PC-9 (cell line): ENCODE measurements around the gene COL20A1. TPM values are rescaled to one million over a fixed set of nuclear protein-coding genes. Genes with fewer than 3 reads are reported as not detected.

Source experiments
- BruUV-seq: library from RNA; stranded (reverse); fragments of 400-500 nt; replicated peaks from 2 replicates; lab custom pipeline; 2021; lab: Mats Ljungman, UMichigan
- CTCF ChIA-PET: fragments of 300-600 bp; sonication (Branson Sonifier 250); formaldehyde crosslinking; loops from one replicate; lab custom pipeline; 2022; ENCODE audit warnings: antibody characterized with exemption; lab: Charles Lee
- POLR2A ChIA-PET: fragments of 300-600 bp; sonication (Branson Sonifier 250); formaldehyde crosslinking; loops from one replicate; lab custom pipeline; 2022; ENCODE audit warnings: antibody characterized with exemption; ENCODE audit not compliant: unreplicated experiment; lab: Charles Lee
- DNase-seq, 2 experiments: peaks; one replicate each; pipeline versions ENCODE4 v3.0.0 to v3.0.0-alpha.2; 2015 to 2022; ENCODE audit warnings: mixed read lengths in 1 of 2
- H2AFZ ChIP-seq: fragments of 200-600 bp; sonication (generic); 2 replicates; pipeline ENCODE4 v1.8.1; 2017; ENCODE audit warnings: antibody characterized with exemption
- H3F3A ChIP-seq: fragments of 200-600 bp; sonication (generic); 2 replicates; pipeline ENCODE4 v1.8.1; 2017; ENCODE audit warnings: antibody characterized with exemption, mild to moderate bottlenecking, low read depth; ENCODE audit not compliant: insufficient read depth
- H3K27ac ChIP-seq: fragments of 200-600 bp; sonication (generic); 2 replicates; pipeline ENCODE4 v1.6.1; 2016; ENCODE audit warnings: mixed run types
- H3K27me3 ChIP-seq: fragments of 200-600 bp; sonication (generic); 2 replicates; pipeline ENCODE4 v1.6.1; 2016; ENCODE audit warnings: low read depth, mixed run types; ENCODE audit not compliant: insufficient read depth
- H3K36me3 ChIP-seq: fragments of 200-600 bp; sonication (generic); 2 replicates; pipeline ENCODE4 v1.6.1; 2016; ENCODE audit warnings: low read depth, mixed run types
- H3K4me1 ChIP-seq: fragments of 200-600 bp; sonication (generic); replicated peaks from 2 replicates; pipeline ENCODE4 v1.6.1; 2016; ENCODE audit warnings: mixed run types; ENCODE audit not compliant: insufficient read depth
- H3K4me2 ChIP-seq: fragments of 200-600 bp; sonication (generic); 2 replicates; pipeline ENCODE4 v1.6.1; 2017; ENCODE audit warnings: mixed run types
- H3K4me3 ChIP-seq: fragments of 200-600 bp; sonication (generic); 2 replicates; pipeline ENCODE4 v1.6.1; 2016; ENCODE audit warnings: mixed run types
- H3K79me2 ChIP-seq: fragments of 200-600 bp; sonication (generic); 2 replicates; pipeline ENCODE4 v1.6.1; 2017; ENCODE audit warnings: low read depth, mixed run types
- H3K9me2 ChIP-seq: fragments of 200-600 bp; sonication (generic); 2 replicates; pipeline ENCODE4 v1.8.1; 2017; ENCODE audit warnings: mild to moderate bottlenecking; ENCODE audit not compliant: insufficient read depth
- H3K9me3 ChIP-seq: fragments of 200-600 bp; sonication (generic); 2 replicates; pipeline ENCODE4 v1.8.1; 2016; ENCODE audit warnings: low read depth; ENCODE audit not compliant: insufficient read depth
- H4K20me1 ChIP-seq: fragments of 200-600 bp; sonication (generic); 2 replicates; pipeline ENCODE4 v1.8.1; 2017; ENCODE audit not compliant: insufficient read depth
- EZH2 ChIP-seq: fragments of 200-600 bp; sonication (generic); IDR thresholded peaks from 2 replicates; pipeline ENCODE4 v1.8.0; 2017; ENCODE audit warnings: antibody characterized with exemption, low read depth
- intact Hi-C: fragments of 100-400 bp; cut with micrococcal nuclease; formaldehyde crosslinking; loops from one replicate; pipeline ENCODE4 v1.10.0; 2022; ENCODE audit not compliant: unreplicated experiment
- total RNA-seq: library from RNA; stranded (reverse); gene quantifications from 2 replicates; pipeline ENCODE4 v1.2.3, GENCODE V29; 2021
- TF ChIP-seq, protein P1 (sequence below): fragments of 200-600 bp; sonication (generic); conservative IDR thresholded peaks from 2 replicates; pipeline ENCODE4 v1.6.1; 2017; ENCODE audit warnings: mixed run types, antibody characterized with exemption, mild to moderate bottlenecking, moderate library complexity

The COL20A1 gene
- total RNA-seq, 1 experiment from 2014 or later: not detected

DNA sequence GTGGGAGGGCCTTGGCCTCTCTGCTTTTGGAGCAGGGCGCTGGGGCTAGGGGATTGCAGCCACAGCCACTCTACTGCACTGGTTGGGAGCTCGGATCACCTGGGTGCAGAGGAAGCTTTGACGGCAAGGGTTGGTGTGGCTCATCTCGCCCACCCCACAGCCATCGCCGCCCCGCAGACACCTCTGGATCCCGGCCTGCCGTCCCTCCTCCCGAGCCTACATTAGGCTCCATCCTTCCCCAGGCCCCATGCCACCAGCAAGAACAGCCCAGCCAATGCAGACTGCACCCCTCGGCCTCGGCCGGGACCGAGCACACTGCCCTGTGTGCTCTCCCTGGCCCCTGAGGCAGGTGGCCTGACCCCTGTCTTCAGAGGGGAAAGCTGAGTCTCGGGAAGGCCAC lies 32.5 kb upstream of the COL20A1 start:
- no peak overlapping the region for H3K27ac ChIP-seq
- intact Hi-C loops: no loop called here
- H3K4me1 ChIP-seq: no peaks in the 10 kb centered on the region
- H3K79me2 ChIP-seq: no peaks in the 10 kb centered on the region
- ChIA-PET POLR2A (no interaction called here), CTCF (no interaction called here)
- no peak overlapping the region for H2AFZ ChIP-seq
- peaks cover 98% of the 10 kb centered on the region for H3K27me3 ChIP-seq
- H4K20me1 ChIP-seq: no peaks in the 10 kb centered on the region
- no peak overlapping the region for H3K4me3 ChIP-seq
- TF ChIP-seq, protein P1, sequence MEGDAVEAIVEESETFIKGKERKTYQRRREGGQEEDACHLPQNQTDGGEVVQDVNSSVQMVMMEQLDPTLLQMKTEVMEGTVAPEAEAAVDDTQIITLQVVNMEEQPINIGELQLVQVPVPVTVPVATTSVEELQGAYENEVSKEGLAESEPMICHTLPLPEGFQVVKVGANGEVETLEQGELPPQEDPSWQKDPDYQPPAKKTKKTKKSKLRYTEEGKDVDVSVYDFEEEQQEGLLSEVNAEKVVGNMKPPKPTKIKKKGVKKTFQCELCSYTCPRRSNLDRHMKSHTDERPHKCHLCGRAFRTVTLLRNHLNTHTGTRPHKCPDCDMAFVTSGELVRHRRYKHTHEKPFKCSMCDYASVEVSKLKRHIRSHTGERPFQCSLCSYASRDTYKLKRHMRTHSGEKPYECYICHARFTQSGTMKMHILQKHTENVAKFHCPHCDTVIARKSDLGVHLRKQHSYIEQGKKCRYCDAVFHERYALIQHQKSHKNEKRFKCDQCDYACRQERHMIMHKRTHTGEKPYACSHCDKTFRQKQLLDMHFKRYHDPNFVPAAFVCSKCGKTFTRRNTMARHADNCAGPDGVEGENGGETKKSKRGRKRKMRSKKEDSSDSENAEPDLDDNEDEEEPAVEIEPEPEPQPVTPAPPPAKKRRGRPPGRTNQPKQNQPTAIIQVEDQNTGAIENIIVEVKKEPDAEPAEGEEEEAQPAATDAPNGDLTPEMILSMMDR: no peak
- no peak for TF ChIP-seq EZH2
- no peaks in the 10 kb centered on the region for H3K36me3 ChIP-seq
- DNase-seq: no peak
- H3K9me3 ChIP-seq: no peaks in the 10 kb centered on the region
- no peaks in the 10 kb centered on the region for H3K9me2 ChIP-seq
- H3F3A ChIP-seq: no peaks in the 10 kb centered on the region
- H3K4me2 ChIP-seq: no peak overlapping the region
- no TSS peak for BruUV-seq

DNA sequence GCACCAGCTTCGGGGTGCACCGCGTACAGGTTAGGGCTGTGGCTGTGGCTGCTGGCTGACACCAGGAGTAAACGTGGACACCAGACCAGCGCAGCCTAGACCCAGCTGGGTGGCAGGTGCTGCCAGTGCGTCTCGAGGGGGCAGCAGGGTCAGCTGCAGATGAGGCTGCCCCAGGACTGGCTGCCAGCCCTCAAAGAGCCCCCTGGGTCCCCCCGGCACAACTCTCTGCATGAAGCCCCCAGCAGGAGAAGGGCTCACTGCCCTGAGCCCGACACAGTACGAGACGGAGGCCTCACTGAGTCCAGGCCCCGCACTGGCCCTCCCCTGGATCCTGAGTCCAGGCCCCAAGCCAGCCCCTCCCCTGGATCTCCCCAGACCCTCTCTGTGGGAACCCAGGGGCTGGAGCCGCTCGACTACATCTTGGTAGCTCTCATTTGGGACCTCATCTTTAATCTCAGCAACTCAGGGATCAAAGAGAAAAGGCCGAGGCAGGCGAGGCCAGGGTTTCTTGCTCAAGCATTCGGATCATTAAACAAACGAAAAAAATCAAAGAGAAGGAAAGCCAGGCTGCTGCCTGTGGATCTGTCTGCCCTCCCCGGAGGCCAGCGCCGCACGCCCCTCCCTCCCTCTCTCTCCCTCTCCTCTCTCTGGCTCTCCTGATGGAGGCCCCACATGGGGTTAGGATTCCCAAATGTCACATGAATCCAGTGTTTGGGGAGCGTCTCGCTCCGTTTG lies 31.8 kb upstream of the COL20A1 start:
- BruUV-seq: no TSS peak
- H3K4me2 ChIP-seq: no peak overlapping the region
- POLR2A ChIA-PET: no interaction called here
- no peaks in the 10 kb centered on the region for H3K36me3 ChIP-seq
- H4K20me1 ChIP-seq: no peaks in the 10 kb centered on the region
- no peak overlapping the region for H2AFZ ChIP-seq
- no peak for TF ChIP-seq EZH2
- TF ChIP-seq, protein P1: no peak
- no peaks in the 10 kb centered on the region for H3K9me3 ChIP-seq
- H3K27me3 ChIP-seq: peaks cover 95% of the 10 kb centered on the region
- no peaks in the 10 kb centered on the region for H3K9me2 ChIP-seq
- no peak overlapping the region for H3K27ac ChIP-seq
- H3K4me1 ChIP-seq: no peaks in the 10 kb centered on the region
- no peaks in the 10 kb centered on the region for H3K79me2 ChIP-seq
- H3K4me3 ChIP-seq: no peak overlapping the region
- no peaks in the 10 kb centered on the region for H3F3A ChIP-seq
- intact Hi-C loops: no loop called here
- no peak for DNase-seq
- CTCF ChIA-PET: no interaction called here

DNA sequence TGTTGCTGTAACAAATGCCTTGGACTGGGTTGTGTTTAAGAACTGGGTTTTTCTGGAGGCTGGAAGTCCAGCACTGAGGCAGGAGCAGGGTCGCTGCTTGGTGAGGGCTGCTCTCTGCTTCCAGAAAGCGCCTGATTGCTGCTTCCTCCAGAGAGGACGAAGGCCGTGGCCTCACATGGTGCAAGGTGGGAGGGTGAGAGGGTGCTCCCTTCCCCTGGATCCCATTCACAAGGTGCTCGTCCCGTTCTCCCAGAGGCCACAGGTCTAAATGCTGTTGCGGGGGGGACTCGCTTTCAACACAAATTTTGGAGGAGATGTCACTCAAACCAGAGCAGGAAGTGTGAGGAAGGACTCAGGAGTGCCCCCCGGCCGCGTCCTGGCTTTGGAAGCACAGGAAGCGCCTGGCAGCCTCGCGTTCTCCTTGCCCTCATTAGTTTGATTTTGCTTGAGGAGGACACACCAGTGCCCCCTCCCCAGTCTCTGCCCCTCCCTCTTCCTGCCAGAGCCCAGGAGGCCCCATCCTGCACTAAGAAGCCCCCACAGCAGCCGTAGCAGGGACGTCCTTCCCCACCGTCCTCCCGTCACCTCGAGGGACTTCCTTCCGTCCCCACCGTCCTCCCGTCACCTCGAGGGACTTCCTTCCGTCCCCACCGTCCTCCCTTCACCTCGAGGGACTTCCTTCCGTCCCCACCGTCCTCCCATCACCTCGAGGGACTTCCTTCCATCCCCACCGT lies 31.0 kb upstream of the COL20A1 start:
- no peaks in the 10 kb centered on the region for H3K4me1 ChIP-seq
- no TSS peak for BruUV-seq
- no peak overlapping the region for H3K4me3 ChIP-seq
- H3K36me3 ChIP-seq: no peaks in the 10 kb centered on the region
- POLR2A ChIA-PET: no interaction called here
- H3K27me3 ChIP-seq: peaks cover 88% of the 10 kb centered on the region
- H3K9me2 ChIP-seq: no peaks in the 10 kb centered on the region
- intact Hi-C loops: no loop called here
- H3K4me2 ChIP-seq: no peak overlapping the region
- no peaks in the 10 kb centered on the region for H3K79me2 ChIP-seq
- CTCF ChIA-PET: no interaction called here
- H4K20me1 ChIP-seq: no peaks in the 10 kb centered on the region
- no peaks in the 10 kb centered on the region for H3K9me3 ChIP-seq
- TF ChIP-seq EZH2: no peak
- TF ChIP-seq, protein P1: no peak
- no peaks in the 10 kb centered on the region for H3F3A ChIP-seq
- no peak for DNase-seq
- H2AFZ ChIP-seq: no peak overlapping the region
- no peak overlapping the region for H3K27ac ChIP-seq
